ENCODE data around the gene CST7. TPM values are rescaled to one million over a fixed set of nuclear protein-coding genes. Genes with fewer than 3 reads are reported as not detected.

The CST7 gene
- total and polyA plus RNA-seq, 5 donors from 2014 or later = 30.7 to 208 (median 133) TPM

GRCh38 chr20:24962510-24962909 lies 13.4 kb downstream of the CST7 start:
- Histone ChIP-seq H3K27me3 (ENCODE audit: control insufficient read depth, insufficient read depth, low read length) (no peaks in the 10 kb centered on the region), H3K27ac (ENCODE audit: insufficient read depth, low read length, poor library complexity, severe bottlenecking) (no peak overlapping the region), H3K9me3 (ENCODE audit: control insufficient read depth in 2 of 2, low read length in 2 of 2) (no peaks in the 10 kb centered on the region), H3K4me3 (ENCODE audit: low read depth, low read length) (no peak overlapping the region), H3K4me1 (ENCODE audit: control insufficient read depth, insufficient read depth, low read length, poor library complexity, severe bottlenecking) (no peaks in the 10 kb centered on the region), H3K36me3 (ENCODE audit: control insufficient read depth, insufficient read depth, low read length) (peaks cover 71% of the 10 kb centered on the region)
- H3K27ac Mint-ChIP-seq = peak overlapping the region in 2 of 3 donors; percentile 79 to 88
- H3K9me3 Mint-ChIP-seq = no peaks in the 10 kb centered on the region
- no peak overlapping the region for H3K4me3 Mint-ChIP-seq
- H3K27me3 Mint-ChIP-seq = no peaks in the 10 kb centered on the region
- ATAC-seq (ENCODE audit: low read depth in 2 of 2) = no peak
- no peak for DNase-seq
- peaks cover 2 to 10% (median 8%) of the 10 kb centered on the region in 4 donors for H3K4me1 Mint-ChIP-seq
- peaks cover 46% of the 10 kb centered on the region for H3K36me3 Mint-ChIP-seq

GRCh38 chr20:24963672-24964505 lies 14.8 kb downstream of the CST7 start:
- H3K4me3 ChIP-seq (ENCODE audit: low read depth, low read length) = no peak overlapping the region
- no peaks in the 10 kb centered on the region for H3K9me3 Mint-ChIP-seq
- H3K36me3 Mint-ChIP-seq = peaks cover 58% of the 10 kb centered on the region
- ATAC-seq (ENCODE audit: low read depth in 2 of 2) (no peak), DNase-seq (no peak)
- H3K27me3 ChIP-seq (ENCODE audit: control insufficient read depth, insufficient read depth, low read length) = no peaks in the 10 kb centered on the region
- H3K27ac ChIP-seq (ENCODE audit: insufficient read depth, low read length, poor library complexity, severe bottlenecking) = no peak overlapping the region
- peaks cover 2 to 10% (median 8%) of the 10 kb centered on the region in 4 donors for H3K4me1 Mint-ChIP-seq
- no peaks in the 10 kb centered on the region for H3K4me1 ChIP-seq (ENCODE audit: control insufficient read depth, insufficient read depth, low read length, poor library complexity, severe bottlenecking)
- H3K9me3 ChIP-seq (ENCODE audit: control insufficient read depth in 2 of 2, low read length in 2 of 2) = no peaks in the 10 kb centered on the region
- no peak overlapping the region for H3K4me3 Mint-ChIP-seq
- no peaks in the 10 kb centered on the region for H3K27me3 Mint-ChIP-seq
- peak overlapping the region in 2 of 3 donors; percentile 42 to 84 for H3K27ac Mint-ChIP-seq
- H3K36me3 ChIP-seq (ENCODE audit: control insufficient read depth, insufficient read depth, low read length) = peaks cover 72% of the 10 kb centered on the region

- H3K9me3 ChIP-seq (ENCODE audit: control insufficient read depth in 2 of 2, low read length in 2 of 2) = no peaks in the 10 kb centered on the region
- no peaks in the 10 kb centered on the region for H3K9me3 Mint-ChIP-seq
- no peaks in the 10 kb centered on the region for H3K27me3 Mint-ChIP-seq
- peaks cover 2 to 9% (median 7%) of the 10 kb centered on the region in 4 donors for H3K4me1 Mint-ChIP-seq
- DNase-seq (no peak), ATAC-seq (ENCODE audit: low read depth in 2 of 2) (no peak)
- no peak overlapping the region for H3K4me3 Mint-ChIP-seq
- H3K27me3 ChIP-seq (ENCODE audit: control insufficient read depth, insufficient read depth, low read length) = no peaks in the 10 kb centered on the region
- peaks cover 59% of the 10 kb centered on the region for H3K36me3 Mint-ChIP-seq
- peak overlapping the region in 2 of 3 donors; percentile 42 to 84 for H3K27ac Mint-ChIP-seq
- H3K4me1 ChIP-seq (ENCODE audit: control insufficient read depth, insufficient read depth, low read length, poor library complexity, severe bottlenecking) = no peaks in the 10 kb centered on the region
- no peak overlapping the region for H3K27ac ChIP-seq (ENCODE audit: insufficient read depth, low read length, poor library complexity, severe bottlenecking)
- peaks cover 74% of the 10 kb centered on the region for H3K36me3 ChIP-seq (ENCODE audit: control insufficient read depth, insufficient read depth, low read length)
- no peak overlapping the region for H3K4me3 ChIP-seq (ENCODE audit: low read depth, low read length)
Observed at GRCh38 chr20:24964506-24964840, 15.4 kb downstream of the CST7 start.

GRCh38 chr20:24965065-24965919 lies 16.2 kb downstream of the CST7 start:
- H3K27ac Mint-ChIP-seq = peak overlapping the region; percentile 42 to 84 (median 81)
- peak overlapping the region in 1 of 4 donors; percentile 27 for H3K4me3 Mint-ChIP-seq
- H3K9me3 ChIP-seq (ENCODE audit: control insufficient read depth in 2 of 2, low read length in 2 of 2) = no peaks in the 10 kb centered on the region
- H3K4me3 ChIP-seq (ENCODE audit: low read depth, low read length) = no peak overlapping the region
- no peak overlapping the region for H3K27ac ChIP-seq (ENCODE audit: insufficient read depth, low read length, poor library complexity, severe bottlenecking)
- ATAC-seq (ENCODE audit: low read depth in 2 of 2) (no peak), DNase-seq (no peak)
- H3K4me1 Mint-ChIP-seq = peaks cover 2 to 8% (median 7%) of the 10 kb centered on the region in 4 donors
- H3K4me1 ChIP-seq (ENCODE audit: control insufficient read depth, insufficient read depth, low read length, poor library complexity, severe bottlenecking) = no peaks in the 10 kb centered on the region
- peaks cover 65% of the 10 kb centered on the region for H3K36me3 Mint-ChIP-seq
- no peaks in the 10 kb centered on the region for H3K27me3 Mint-ChIP-seq
- no peaks in the 10 kb centered on the region for H3K27me3 ChIP-seq (ENCODE audit: control insufficient read depth, insufficient read depth, low read length)
- H3K36me3 ChIP-seq (ENCODE audit: control insufficient read depth, insufficient read depth, low read length) = peaks cover 74% of the 10 kb centered on the region
- no peaks in the 10 kb centered on the region for H3K9me3 Mint-ChIP-seq

DNA sequence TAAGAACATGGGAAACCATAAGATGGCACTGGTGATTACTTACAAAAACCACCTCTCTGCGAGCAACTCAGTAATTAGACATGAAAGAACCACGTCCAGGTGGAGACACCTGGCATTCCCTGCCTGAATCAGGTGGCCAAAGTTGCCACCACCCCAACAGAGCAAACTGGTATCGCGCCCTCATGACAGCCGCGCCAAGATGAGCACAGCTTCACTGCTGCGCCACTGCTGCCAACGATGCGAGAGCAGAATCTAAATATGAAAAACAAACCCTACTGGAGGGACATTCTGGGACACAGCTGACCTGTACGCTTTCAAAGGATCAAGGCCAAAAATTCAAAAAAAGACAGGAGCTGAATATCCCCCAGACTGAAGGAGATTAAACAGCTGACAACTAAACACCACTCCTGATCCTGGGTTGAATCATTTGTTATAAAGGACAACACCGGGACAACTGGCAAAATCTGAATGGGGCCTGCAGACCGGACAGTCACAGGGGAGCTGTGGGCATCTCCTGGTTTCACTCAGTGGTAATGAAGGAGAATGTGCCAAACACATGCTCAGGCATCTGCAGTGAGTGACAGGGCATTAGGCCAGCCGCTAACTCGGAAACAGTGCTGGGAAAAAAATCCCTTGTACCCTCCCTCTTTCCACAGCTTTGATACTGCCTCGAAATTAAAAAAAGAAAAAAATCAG lies 17.4 kb downstream of the CST7 start:
- no peaks in the 10 kb centered on the region for H3K4me1 Mint-ChIP-seq
- no peaks in the 10 kb centered on the region for H3K4me1 ChIP-seq (ENCODE audit: control insufficient read depth, insufficient read depth, low read length, poor library complexity, severe bottlenecking)
- H3K27me3 Mint-ChIP-seq = no peaks in the 10 kb centered on the region

GRCh38 chr20:24968278-24968800 lies 19.3 kb downstream of the CST7 start:
- Mint-ChIP-seq H3K4me3 (no peak overlapping the region), H3K36me3 (peaks cover 62% of the 10 kb centered on the region), H3K27me3 (no peaks in the 10 kb centered on the region), H3K27ac (no peak overlapping the region), H3K4me1 (no peaks in the 10 kb centered on the region), H3K9me3 (no peaks in the 10 kb centered on the region)
- peaks cover 82% of the 10 kb centered on the region for H3K36me3 ChIP-seq (ENCODE audit: control insufficient read depth, insufficient read depth, low read length)
- no peaks in the 10 kb centered on the region for H3K9me3 ChIP-seq (ENCODE audit: control insufficient read depth in 2 of 2, low read length in 2 of 2)
- H3K27me3 ChIP-seq (ENCODE audit: control insufficient read depth, insufficient read depth, low read length) = no peaks in the 10 kb centered on the region
- DNase-seq (no peak), ATAC-seq (ENCODE audit: low read depth in 2 of 2) (no peak)
- no peak overlapping the region for H3K27ac ChIP-seq (ENCODE audit: insufficient read depth, low read length, poor library complexity, severe bottlenecking)
- H3K4me3 ChIP-seq (ENCODE audit: low read depth, low read length) = no peak overlapping the region
- H3K4me1 ChIP-seq (ENCODE audit: control insufficient read depth, insufficient read depth, low read length, poor library complexity, severe bottlenecking) = no peaks in the 10 kb centered on the region

More for the DNA sequence above, 17.4 kb downstream of the CST7 start:
- Mint-ChIP-seq H3K27ac (peak overlapping the region in 1 of 3 donors; percentile 49), H3K36me3 (peaks cover 70% of the 10 kb centered on the region), H3K4me3 (no peak overlapping the region), H3K9me3 (no peaks in the 10 kb centered on the region)
- Histone ChIP-seq H3K36me3 (ENCODE audit: control insufficient read depth, insufficient read depth, low read length) (peaks cover 79% of the 10 kb centered on the region), H3K4me3 (ENCODE audit: low read depth, low read length) (no peak overlapping the region), H3K9me3 (ENCODE audit: control insufficient read depth in 2 of 2, low read length in 2 of 2) (no peaks in the 10 kb centered on the region), H3K27ac (ENCODE audit: insufficient read depth, low read length, poor library complexity, severe bottlenecking) (no peak overlapping the region), H3K27me3 (ENCODE audit: control insufficient read depth, insufficient read depth, low read length) (no peaks in the 10 kb centered on the region)
- DNase-seq (no peak), ATAC-seq (ENCODE audit: low read depth in 2 of 2) (no peak)
